Sigmoid colon (tissue), 4 donors: ENCODE results near the gene TIPIN.

Experiments used
- POLR2A ChIP-seq, 2 donors: fragments of 450-650 bp; IDR thresholded peaks; one replicate each; pipeline ENCODE4 v1.6.1; 2016; ENCODE audit warnings: antibody characterized with exemption in 2 of 2, mild to moderate bottlenecking in 2 of 2, moderate library complexity in 2 of 2
- POLR2AphosphoS5 ChIP-seq, 4 donors: sonication (generic); formaldehyde crosslinking; IDR thresholded peaks; one replicate each; pipeline ENCODE4 v1.6.1; 2017; ENCODE audit warnings: antibody characterized with exemption in 4 of 4
- TF ChIP-seq, protein P1 (sequence below), 4 experiments: fragments of 450-650 bp in 3 of 4; fragments of 200-600 bp in 1 of 4; IDR thresholded peaks; one replicate each; pipeline ENCODE4 v1.5.1; 2016 to 2019; ENCODE audit warnings: antibody characterized with exemption in 4 of 4, mild to moderate bottlenecking in 3 of 4, moderate library complexity in 2 of 4

- TF ChIP-seq, protein P1, sequence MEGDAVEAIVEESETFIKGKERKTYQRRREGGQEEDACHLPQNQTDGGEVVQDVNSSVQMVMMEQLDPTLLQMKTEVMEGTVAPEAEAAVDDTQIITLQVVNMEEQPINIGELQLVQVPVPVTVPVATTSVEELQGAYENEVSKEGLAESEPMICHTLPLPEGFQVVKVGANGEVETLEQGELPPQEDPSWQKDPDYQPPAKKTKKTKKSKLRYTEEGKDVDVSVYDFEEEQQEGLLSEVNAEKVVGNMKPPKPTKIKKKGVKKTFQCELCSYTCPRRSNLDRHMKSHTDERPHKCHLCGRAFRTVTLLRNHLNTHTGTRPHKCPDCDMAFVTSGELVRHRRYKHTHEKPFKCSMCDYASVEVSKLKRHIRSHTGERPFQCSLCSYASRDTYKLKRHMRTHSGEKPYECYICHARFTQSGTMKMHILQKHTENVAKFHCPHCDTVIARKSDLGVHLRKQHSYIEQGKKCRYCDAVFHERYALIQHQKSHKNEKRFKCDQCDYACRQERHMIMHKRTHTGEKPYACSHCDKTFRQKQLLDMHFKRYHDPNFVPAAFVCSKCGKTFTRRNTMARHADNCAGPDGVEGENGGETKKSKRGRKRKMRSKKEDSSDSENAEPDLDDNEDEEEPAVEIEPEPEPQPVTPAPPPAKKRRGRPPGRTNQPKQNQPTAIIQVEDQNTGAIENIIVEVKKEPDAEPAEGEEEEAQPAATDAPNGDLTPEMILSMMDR (IDR thresholded peaks at IDR 0.05): no peak
- TF ChIP-seq POLR2A (IDR thresholded peaks at IDR 0.05): no peak
- no peak for TF ChIP-seq POLR2AphosphoS5 (IDR thresholded peaks at IDR 0.05)
Measured at GRCh38 chr15:66390678-66391077, 34.2 kb upstream of the TIPIN start.
